Measurements from ENCODE around the gene LZTS3.
"Not testable (repeated sequence)": the region's sequence is repeated elsewhere in the genome, so short reads cannot be mapped to it uniquely, and the experiment has no call there.

Gene LZTS3

GRCh38 chr20:3167738-3168078 is 5.6 kb downstream of the LZTS3 start:
- DNase-seq (ENCODE audit: low read depth): no peak

DNA sequence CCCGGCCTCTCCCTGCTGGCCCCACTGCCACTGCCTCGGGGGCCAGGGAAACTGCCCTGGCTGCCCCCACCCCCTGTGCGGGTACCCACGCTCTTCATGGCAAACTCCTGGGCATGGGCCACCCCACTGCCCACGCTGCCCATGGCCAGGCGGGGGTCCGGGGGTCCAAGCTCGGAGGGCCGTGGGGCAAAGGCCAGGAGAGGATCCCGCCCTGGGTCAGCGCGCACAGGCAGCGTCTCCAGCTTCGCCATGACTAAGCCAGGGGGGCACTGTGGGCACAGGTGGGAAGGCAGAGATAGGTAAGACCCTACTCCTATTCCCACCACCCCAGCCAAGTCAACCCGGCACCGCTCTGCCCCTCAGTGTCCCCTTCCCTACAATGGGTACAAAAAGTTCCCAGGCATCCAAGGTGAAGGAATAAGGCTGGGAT is 6.4 kb downstream of the LZTS3 start:
- no peak for DNase-seq (ENCODE audit: low read depth)

DNA sequence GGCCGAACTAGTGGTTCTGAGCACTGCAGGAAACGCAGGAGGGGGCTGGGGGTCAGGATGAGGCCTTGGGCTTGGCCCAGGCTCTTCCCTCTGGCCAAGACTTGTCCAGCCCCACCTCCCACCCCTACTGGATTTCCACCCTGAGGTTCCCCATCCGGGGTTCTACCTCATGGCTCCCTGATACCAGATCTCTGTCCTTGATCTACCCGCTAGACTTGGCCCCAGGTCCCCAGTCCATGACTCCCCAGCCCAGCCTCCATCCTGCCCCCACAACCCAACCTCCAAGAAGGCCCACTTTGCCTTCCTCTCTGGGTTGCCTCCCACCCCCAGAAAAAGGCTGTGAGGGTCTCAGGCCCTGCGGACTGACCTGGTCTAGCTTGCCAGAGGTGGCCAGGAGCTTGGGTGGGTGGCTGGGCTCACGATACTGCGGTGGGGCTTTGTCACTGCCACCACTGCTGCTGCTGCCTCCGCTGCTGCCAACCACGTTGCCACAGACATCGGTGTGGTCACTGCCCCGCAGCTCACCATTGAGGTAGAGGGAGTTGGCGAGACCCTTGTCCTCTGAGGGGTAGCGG is 6.9 kb downstream of the LZTS3 start:
- DNase-seq (ENCODE audit: low read depth): no peak

- no peak for DNase-seq (ENCODE audit: low read depth)
These were observed 7.6 kb downstream of the LZTS3 start for GRCh38 chr20:3165473-3166337.

GRCh38 chr20:3164763-3165410 is 8.5 kb downstream of the LZTS3 start:
- DNase-seq (ENCODE audit: low read depth): no peak

- DNase-seq (ENCODE audit: low read depth): no peak
These were observed 9.1 kb downstream of the LZTS3 start for GRCh38 chr20:3164043-3164762.

GRCh38 chr20:3163099-3164042 is 10.0 kb downstream of the LZTS3 start:
- no peak for DNase-seq (ENCODE audit: low read depth)

DNA sequence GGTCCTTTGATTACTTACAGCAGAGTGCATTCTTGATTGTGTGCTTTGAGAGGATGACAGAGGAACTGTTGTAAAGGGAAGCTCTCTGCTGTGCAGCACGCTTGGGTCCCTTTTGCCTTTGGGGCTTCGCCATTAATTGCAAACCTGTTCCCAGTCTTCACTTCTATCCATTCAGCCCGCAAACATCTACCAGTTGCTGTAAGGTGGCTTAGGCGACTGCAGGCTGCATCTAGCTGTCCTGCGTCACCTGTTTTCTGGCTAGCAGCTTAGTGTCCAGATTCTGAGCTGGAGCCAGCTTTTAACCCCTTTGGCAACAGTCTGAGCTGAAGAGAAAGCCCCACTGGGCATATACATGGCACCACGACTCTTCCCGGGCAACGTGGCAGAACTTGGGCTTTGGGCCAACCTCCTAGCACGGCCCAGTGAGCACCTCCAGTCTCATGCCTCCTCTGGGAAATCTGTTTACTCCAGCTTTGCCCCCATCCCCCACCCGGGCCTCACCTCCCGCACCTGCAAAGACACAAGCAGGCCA is 11.2 kb downstream of the LZTS3 start:
- no peak for DNase-seq (ENCODE audit: low read depth)

GRCh38 chr20:3161316-3162079 is 11.9 kb downstream of the LZTS3 start:
- DNase-seq (ENCODE audit: low read depth): no peak

DNA sequence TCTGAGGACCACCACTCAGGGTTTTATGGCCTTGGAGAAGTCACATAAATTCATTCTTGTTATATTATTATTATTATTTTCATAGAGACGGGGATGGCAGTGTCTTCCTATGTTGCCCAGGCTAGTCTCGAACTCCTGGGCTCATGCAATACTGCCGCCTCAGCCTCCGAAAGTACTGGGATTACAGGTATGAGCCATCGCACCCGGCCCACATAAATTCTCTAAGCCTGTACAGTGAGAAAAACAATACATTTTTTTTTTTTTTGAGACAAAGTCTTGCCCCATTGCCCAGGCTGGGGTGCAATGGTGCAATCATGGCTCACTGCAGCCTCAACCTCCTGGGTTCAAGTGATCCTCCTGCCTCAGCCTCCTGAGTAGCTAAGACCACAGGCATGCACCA is 12.9 kb downstream of the LZTS3 start:
- DNase-seq (ENCODE audit: low read depth): no peak

GRCh38 chr20:3158968-3159431 is 14.3 kb downstream of the LZTS3 start:
- peak; percentile 33 for DNase-seq (ENCODE audit: low read depth)

DNA sequence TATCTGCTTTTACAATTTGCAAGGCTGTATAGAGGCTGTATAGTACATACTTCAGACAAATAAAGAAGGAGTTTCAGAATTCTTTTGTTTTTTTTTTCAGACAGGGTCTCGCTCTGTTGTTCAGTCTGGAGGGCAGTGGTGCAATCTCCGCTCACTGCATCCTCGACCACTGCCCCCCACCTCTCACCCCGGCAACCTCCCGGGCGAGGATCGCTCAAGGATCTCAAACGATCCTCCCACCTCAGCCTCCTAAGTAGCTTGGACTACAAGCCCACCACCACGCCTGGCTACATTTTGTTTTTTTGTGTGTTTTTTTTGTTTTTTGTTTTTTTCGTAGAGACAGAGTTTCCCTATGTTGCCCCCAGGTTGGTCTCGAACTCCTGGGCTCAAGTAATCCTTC is 15.5 kb downstream of the LZTS3 start:
- no peak for DNase-seq (ENCODE audit: low read depth)

GRCh38 chr20:3156811-3157619 is 16.3 kb downstream of the LZTS3 start:
- DNase-seq (ENCODE audit: low read depth): peak; percentile 24

DNA sequence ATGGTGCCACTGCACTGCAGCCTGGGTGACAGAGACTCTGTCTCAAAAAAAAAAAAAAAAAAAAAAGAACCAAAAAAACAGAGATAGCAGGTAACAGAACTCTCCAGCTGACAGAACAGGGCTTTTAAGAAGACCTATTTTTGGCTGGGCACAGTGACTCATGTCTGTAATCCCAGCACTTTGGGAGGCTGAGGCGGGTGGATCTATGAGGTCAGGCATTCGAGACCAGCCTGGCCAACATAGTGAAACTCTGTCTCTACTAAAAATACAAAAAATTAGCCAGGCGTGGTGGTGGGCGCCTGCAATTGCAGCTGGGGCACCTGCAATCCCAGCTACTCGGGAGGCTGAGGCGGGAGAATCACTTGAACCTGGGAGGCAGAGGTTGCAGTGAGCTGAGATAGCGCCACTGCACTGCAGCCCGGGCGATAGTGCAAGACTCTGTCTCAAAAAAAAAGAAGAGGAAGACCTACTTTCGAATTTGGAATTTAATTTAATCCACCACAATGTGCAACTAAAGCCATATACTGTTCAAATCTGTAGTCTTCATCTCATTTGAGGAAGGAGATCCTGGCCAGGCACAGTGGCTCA is 21.2 kb downstream of the LZTS3 start:
- not testable (repeated sequence) for DNase-seq (ENCODE audit: low read depth)

- no peak for DNase-seq (ENCODE audit: low read depth)
These were observed 22.4 kb downstream of the LZTS3 start for GRCh38 chr20:3150908-3151307.

- no peak for DNase-seq (ENCODE audit: low read depth)
These were observed 26.5 kb downstream of the LZTS3 start for GRCh38 chr20:3146732-3147341.

DNA sequence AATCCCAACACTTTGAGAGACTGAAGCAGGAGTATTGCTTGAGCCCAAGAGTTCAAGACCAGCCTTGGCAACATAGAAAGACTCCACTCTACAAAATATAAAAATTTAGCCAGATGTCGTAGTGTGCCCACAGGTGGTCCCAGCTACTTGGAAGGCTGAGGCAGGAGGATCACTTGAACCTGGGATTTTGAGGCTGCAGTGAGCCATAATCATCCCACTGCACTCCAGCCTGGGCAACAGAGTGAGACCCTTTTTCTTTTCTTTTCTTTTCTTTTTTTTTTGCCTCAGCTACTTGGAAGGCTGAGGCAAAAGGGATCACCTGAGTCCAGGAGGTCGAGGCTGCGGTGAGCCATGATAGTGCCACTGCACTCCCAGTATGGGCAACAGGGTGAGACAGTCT is 31.6 kb downstream of the LZTS3 start:
- DNase-seq (ENCODE audit: low read depth): no peak

- no peak for DNase-seq (ENCODE audit: low read depth)
These were observed 35.9 kb downstream of the LZTS3 start for GRCh38 chr20:3137492-3137891.
